ENCODE data around the gene GINS1.

Gene GINS1

DNA sequence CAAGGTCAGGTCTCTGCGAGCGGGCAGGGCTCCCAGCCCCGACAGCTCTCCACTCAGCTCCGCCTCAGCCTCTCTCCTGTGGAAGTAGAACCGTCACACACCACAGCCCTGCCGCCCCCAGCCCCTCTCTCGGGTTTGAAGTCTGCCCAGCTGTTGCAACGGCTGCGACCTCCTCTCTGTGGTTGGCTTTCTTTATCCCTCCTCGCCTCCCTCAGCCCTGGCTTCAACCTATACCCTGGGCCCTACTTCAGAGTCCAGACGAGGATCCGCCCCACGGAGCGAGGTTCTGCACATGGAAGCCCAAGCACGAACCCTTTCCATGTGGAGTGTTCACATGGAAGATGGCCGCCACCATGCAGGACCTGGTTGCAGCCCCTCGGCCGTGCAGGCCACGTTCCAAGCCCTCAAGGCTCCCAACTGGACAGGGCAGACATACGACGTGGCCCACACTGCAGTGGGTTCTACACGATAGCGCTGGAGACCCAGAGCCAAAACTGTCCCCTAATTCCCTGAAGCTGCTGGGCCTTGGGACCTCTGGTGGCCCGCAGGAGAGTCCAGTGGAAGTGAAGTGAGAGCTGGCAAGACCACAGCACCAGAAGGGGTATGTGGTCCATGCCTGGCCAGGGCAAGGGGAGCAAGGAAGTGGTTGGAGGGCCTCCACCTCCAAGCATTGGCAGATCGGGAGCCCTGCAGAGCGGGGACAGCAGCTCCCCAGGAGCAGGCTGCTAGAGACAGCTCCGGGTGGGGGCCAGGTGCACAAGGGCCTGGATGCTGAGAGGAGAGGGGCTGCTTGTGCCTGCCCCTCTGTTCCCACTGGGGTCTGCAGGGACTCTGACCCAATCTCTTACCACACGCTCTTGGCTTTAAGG lies 69.8 kb downstream of the GINS1 start:
- TF ChIP-seq RAD21 (IDR thresholded peaks at IDR 0.05; ENCODE audit: low read depth) (no peak), TAF1 (IDR thresholded peaks at IDR 0.05; ENCODE audit: low read depth) (no peak), TCF12 (IDR thresholded peaks at IDR 0.05; ENCODE audit: low read depth) (no peak), CEBPB (IDR thresholded peaks at IDR 0.05) (no peak)
- TF ChIP-seq, protein P1, sequence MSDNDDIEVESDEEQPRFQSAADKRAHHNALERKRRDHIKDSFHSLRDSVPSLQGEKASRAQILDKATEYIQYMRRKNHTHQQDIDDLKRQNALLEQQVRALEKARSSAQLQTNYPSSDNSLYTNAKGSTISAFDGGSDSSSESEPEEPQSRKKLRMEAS (IDR thresholded peaks at IDR 0.05) = no peak

DNA sequence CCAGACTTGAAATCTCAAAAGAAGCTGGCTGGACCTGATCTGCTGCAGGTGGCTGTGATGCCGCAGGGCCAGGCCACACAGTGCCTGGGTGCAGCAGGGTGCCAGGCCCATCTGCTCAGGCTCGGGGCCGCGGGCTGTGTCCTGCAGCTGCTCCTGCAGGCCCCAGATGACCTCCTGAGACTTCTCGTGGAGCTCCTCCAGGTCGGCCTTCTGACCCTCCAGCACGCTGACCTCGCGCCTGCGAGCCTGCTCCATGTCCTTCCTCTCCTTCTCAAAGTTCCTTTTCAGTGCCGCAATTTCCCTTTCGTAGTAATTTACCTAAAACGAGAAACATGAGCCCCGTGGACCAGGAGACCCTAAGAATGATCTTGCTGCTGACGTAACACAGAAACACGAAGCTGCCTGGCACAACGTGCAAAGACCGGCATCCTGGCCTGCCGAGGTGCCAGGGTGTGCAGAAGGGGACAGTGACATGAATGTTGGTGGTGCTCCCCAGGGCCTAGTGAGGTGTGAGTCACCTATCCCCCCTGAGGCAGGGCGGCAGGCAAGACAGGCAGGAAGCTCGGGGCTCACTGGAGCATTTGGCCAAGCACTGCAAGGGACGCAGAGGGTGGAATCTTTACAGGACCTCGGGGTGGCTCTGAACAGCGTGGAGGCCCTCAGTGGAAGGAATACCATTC lies 71.6 kb downstream of the GINS1 start:
- TF ChIP-seq, protein P2, sequence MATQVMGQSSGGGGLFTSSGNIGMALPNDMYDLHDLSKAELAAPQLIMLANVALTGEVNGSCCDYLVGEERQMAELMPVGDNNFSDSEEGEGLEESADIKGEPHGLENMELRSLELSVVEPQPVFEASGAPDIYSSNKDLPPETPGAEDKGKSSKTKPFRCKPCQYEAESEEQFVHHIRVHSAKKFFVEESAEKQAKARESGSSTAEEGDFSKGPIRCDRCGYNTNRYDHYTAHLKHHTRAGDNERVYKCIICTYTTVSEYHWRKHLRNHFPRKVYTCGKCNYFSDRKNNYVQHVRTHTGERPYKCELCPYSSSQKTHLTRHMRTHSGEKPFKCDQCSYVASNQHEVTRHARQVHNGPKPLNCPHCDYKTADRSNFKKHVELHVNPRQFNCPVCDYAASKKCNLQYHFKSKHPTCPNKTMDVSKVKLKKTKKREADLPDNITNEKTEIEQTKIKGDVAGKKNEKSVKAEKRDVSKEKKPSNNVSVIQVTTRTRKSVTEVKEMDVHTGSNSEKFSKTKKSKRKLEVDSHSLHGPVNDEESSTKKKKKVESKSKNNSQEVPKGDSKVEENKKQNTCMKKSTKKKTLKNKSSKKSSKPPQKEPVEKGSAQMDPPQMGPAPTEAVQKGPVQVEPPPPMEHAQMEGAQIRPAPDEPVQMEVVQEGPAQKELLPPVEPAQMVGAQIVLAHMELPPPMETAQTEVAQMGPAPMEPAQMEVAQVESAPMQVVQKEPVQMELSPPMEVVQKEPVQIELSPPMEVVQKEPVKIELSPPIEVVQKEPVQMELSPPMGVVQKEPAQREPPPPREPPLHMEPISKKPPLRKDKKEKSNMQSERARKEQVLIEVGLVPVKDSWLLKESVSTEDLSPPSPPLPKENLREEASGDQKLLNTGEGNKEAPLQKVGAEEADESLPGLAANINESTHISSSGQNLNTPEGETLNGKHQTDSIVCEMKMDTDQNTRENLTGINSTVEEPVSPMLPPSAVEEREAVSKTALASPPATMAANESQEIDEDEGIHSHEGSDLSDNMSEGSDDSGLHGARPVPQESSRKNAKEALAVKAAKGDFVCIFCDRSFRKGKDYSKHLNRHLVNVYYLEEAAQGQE (IDR thresholded peaks at IDR 0.05; ENCODE audit: low read depth) = no peak
- TF ChIP-seq, protein P3, sequence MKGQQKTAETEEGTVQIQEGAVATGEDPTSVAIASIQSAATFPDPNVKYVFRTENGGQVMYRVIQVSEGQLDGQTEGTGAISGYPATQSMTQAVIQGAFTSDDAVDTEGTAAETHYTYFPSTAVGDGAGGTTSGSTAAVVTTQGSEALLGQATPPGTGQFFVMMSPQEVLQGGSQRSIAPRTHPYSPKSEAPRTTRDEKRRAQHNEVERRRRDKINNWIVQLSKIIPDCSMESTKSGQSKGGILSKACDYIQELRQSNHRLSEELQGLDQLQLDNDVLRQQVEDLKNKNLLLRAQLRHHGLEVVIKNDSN (IDR thresholded peaks at IDR 0.05) = no peak
- TF ChIP-seq CREB1 (IDR thresholded peaks at IDR 0.05; ENCODE audit: low read depth) (no peak), ZBTB7A (IDR thresholded peaks at IDR 0.05; ENCODE audit: low read depth) (no peak), TEAD4 (IDR thresholded peaks at IDR 0.05) (no peak), RAD21 (IDR thresholded peaks at IDR 0.05; ENCODE audit: low read depth) (no peak), CEBPB (IDR thresholded peaks at IDR 0.05) (no peak), FOXM1 (IDR thresholded peaks at IDR 0.05; ENCODE audit: borderline replicate concordance, low read depth) (no peak), EGR1 (IDR thresholded peaks at IDR 0.05) (no peak), TCF12 (IDR thresholded peaks at IDR 0.05; ENCODE audit: low read depth) (no peak), YY1 (IDR thresholded peaks at IDR 0.05; ENCODE audit: low read depth) (no peak), TAF1 (IDR thresholded peaks at IDR 0.05; ENCODE audit: low read depth) (no peak), EP300 (IDR thresholded peaks at IDR 0.05; ENCODE audit: borderline replicate concordance) (no peak), NFIC (IDR thresholded peaks at IDR 0.05) (no peak)
- TF ChIP-seq, protein P1 (IDR thresholded peaks at IDR 0.05) = no peak

DNA sequence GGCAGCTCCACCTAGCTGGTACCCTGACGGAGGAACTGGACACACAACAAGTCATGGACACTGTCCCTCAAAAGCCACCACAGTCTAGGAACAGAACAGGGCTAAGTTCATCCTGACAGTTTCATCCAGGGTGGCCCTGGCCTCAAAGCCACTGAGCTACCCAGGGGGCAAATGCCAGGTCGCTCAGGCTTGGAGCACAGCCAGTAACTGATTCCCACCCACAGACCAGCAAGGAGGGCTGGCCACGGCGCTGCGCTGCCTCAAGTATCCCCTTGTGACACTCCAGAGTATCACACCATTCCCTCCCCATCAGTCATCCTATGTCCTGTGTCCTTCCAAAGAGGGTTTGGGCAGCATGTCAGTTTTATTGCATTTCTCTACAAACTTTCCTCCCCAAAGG lies 72.2 kb downstream of the GINS1 start:
- TF ChIP-seq TEAD4 (IDR thresholded peaks at IDR 0.05) (no peak), CREB1 (IDR thresholded peaks at IDR 0.05; ENCODE audit: low read depth) (no peak), ZBTB7A (IDR thresholded peaks at IDR 0.05; ENCODE audit: low read depth) (no peak), CEBPB (IDR thresholded peaks at IDR 0.05) (no peak), YY1 (IDR thresholded peaks at IDR 0.05; ENCODE audit: low read depth) (no peak), RAD21 (IDR thresholded peaks at IDR 0.05; ENCODE audit: low read depth) (no peak)

DNA sequence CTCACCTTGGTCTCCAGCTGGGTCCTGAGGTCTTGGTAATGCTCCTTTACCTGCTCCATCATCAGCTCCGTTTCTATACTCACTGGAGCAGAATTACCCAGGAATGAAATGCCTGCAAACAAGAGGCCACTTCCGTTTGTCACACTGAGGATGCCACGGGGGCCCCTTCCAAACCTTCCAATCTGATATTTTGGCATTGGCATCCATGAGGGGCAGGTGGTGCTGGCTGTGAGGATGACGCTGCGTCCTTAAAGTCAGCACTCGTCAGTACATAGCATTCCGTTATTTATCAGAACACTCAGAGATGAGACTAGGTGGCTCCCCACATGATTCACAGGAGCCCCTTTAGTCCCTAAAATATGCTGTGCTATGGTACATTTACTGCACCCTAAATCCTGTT lies 72.7 kb downstream of the GINS1 start:
- TF ChIP-seq, protein P3 (IDR thresholded peaks at IDR 0.05) = no peak
- TF ChIP-seq, protein P1 (IDR thresholded peaks at IDR 0.05) = no peak
- TF ChIP-seq TCF12 (IDR thresholded peaks at IDR 0.05; ENCODE audit: low read depth) = no peak
- TF ChIP-seq, protein P2 (IDR thresholded peaks at IDR 0.05; ENCODE audit: low read depth) = no peak
- TF ChIP-seq CREB1 (IDR thresholded peaks at IDR 0.05; ENCODE audit: low read depth) = no peak
- no peak for TF ChIP-seq YY1 (IDR thresholded peaks at IDR 0.05; ENCODE audit: low read depth)
- TF ChIP-seq CEBPB (IDR thresholded peaks at IDR 0.05) = no peak
- TF ChIP-seq ZBTB7A (IDR thresholded peaks at IDR 0.05; ENCODE audit: low read depth) = no peak
- no peak for TF ChIP-seq RAD21 (IDR thresholded peaks at IDR 0.05; ENCODE audit: low read depth)
- TF ChIP-seq EP300 (IDR thresholded peaks at IDR 0.05; ENCODE audit: borderline replicate concordance) = no peak
- TF ChIP-seq FOXM1 (IDR thresholded peaks at IDR 0.05; ENCODE audit: borderline replicate concordance, low read depth) = no peak
- no peak for TF ChIP-seq TEAD4 (IDR thresholded peaks at IDR 0.05)
- no peak for TF ChIP-seq NFIC (IDR thresholded peaks at IDR 0.05)
- no peak for TF ChIP-seq TAF1 (IDR thresholded peaks at IDR 0.05; ENCODE audit: low read depth)
- TF ChIP-seq EGR1 (IDR thresholded peaks at IDR 0.05) = no peak

DNA sequence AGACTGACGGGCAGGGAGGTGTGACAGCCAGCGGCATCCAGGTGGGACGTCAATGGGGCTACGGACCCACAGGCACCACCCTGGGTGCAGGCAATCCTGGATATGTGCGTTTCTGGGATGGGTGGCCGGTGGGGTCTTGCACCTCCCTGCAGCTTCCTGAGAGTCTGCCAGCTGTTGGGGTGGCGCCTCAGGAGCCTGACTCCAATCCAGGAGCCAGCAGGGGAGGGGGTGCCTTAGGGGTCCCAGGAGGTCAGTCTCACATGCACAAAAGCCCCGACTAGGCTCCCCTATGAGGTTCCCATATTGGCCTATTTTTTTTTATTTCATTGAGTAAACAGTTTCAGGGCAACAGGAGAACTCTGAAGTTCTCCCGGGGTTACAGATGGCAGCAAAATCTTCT lies 73.3 kb downstream of the GINS1 start:
- no peak for TF ChIP-seq NFIC (IDR thresholded peaks at IDR 0.05)
- no peak for TF ChIP-seq YY1 (IDR thresholded peaks at IDR 0.05; ENCODE audit: low read depth)
- no peak for TF ChIP-seq TEAD4 (IDR thresholded peaks at IDR 0.05)
- no peak for TF ChIP-seq TCF12 (IDR thresholded peaks at IDR 0.05; ENCODE audit: low read depth)
- TF ChIP-seq FOXM1 (IDR thresholded peaks at IDR 0.05; ENCODE audit: borderline replicate concordance, low read depth) = no peak
- TF ChIP-seq TAF1 (IDR thresholded peaks at IDR 0.05; ENCODE audit: low read depth) = no peak
- TF ChIP-seq EP300 (IDR thresholded peaks at IDR 0.05; ENCODE audit: borderline replicate concordance) = no peak
- TF ChIP-seq, protein P3 (IDR thresholded peaks at IDR 0.05) = no peak
- TF ChIP-seq, protein P1 (IDR thresholded peaks at IDR 0.05) = no peak
- TF ChIP-seq EGR1 (IDR thresholded peaks at IDR 0.05) = no peak
- no peak for TF ChIP-seq CREB1 (IDR thresholded peaks at IDR 0.05; ENCODE audit: low read depth)
- TF ChIP-seq CEBPB (IDR thresholded peaks at IDR 0.05) = no peak

All from Ishikawa (cell line).